Measurements from ENCODE around the gene MYRIP. TPM values are rescaled to one million over a fixed set of nuclear protein-coding genes. Genes with fewer than 3 reads are reported as not detected.

MYRIP gene
- polyA plus RNA-seq, 1 experiment = 0.06 TPM

- ChIA-PET CTCF (no interaction called here), POLR2A (no interaction called here)
- Histone ChIP-seq H3K4me3 (ENCODE audit: low read depth, low read length) (no peak overlapping the region), H3K36me3 (ENCODE audit: control insufficient read depth, insufficient read depth, low read length) (no peaks in the 10 kb centered on the region), H3K27me3 (ENCODE audit: control insufficient read depth, insufficient read depth, low read length) (peaks cover 2% of the 10 kb centered on the region; the same call in 1 of the 2 replicates)
- no peak for TF ChIP-seq CTCF (IDR thresholded peaks at IDR 0.05; ENCODE audit: insufficient read depth, low read depth, low read length)
- no peak for DNase-seq (ENCODE audit: low read depth)
Observed at GRCh38 chr3:40018369-40018768, 209.0 kb downstream of the MYRIP start.

GRCh38 chr3:40019376-40019775 lies 210.0 kb downstream of the MYRIP start:
- no peak for TF ChIP-seq CTCF (IDR thresholded peaks at IDR 0.05; ENCODE audit: insufficient read depth, low read depth, low read length)
- no peak overlapping the region for H3K4me3 ChIP-seq (ENCODE audit: low read depth, low read length)
- DNase-seq (ENCODE audit: low read depth) = no peak
- H3K36me3 ChIP-seq (ENCODE audit: control insufficient read depth, insufficient read depth, low read length) = no peaks in the 10 kb centered on the region
- H3K27me3 ChIP-seq (ENCODE audit: control insufficient read depth, insufficient read depth, low read length) = peaks cover 2% of the 10 kb centered on the region; the same call in 1 of the 2 replicates
- ChIA-PET CTCF (no interaction called here), POLR2A (no interaction called here)

GRCh38 chr3:40020689-40021088 lies 211.3 kb downstream of the MYRIP start:
- no peak for TF ChIP-seq CTCF (IDR thresholded peaks at IDR 0.05; ENCODE audit: insufficient read depth, low read depth, low read length)
- Histone ChIP-seq H3K36me3 (ENCODE audit: control insufficient read depth, insufficient read depth, low read length) (no peaks in the 10 kb centered on the region), H3K4me3 (ENCODE audit: low read depth, low read length) (no peak overlapping the region), H3K27me3 (ENCODE audit: control insufficient read depth, insufficient read depth, low read length) (peaks cover 2% of the 10 kb centered on the region; the same call in 1 of the 2 replicates)
- no peak for DNase-seq (ENCODE audit: low read depth)
- ChIA-PET CTCF (interaction anchor here (1.5 kb wide), 1 partner anchor 158 kb away, joined by 3 read pairs; no protein-coding TSS in a partner anchor), POLR2A (no interaction called here)

GRCh38 chr3:40021338-40021737 lies 211.9 kb downstream of the MYRIP start:
- ChIA-PET CTCF (interaction anchor here (1.5 kb wide), 1 partner anchor 158 kb away, joined by 3 read pairs; no protein-coding TSS in a partner anchor), POLR2A (no interaction called here)
- TF ChIP-seq CTCF (IDR thresholded peaks at IDR 0.05; ENCODE audit: insufficient read depth, low read depth, low read length) = no peak
- Histone ChIP-seq H3K27me3 (ENCODE audit: control insufficient read depth, insufficient read depth, low read length) (0 out of 2 replicates have a peak, but pooled peaks cover 2% of the 10 kb centered on the region), H3K36me3 (ENCODE audit: control insufficient read depth, insufficient read depth, low read length) (no peaks in the 10 kb centered on the region), H3K4me3 (ENCODE audit: low read depth, low read length) (no peak overlapping the region)
- no peak for DNase-seq (ENCODE audit: low read depth)

GRCh38 chr3:40022297-40022827 lies 213.0 kb downstream of the MYRIP start:
- no peaks in the 10 kb centered on the region for H3K36me3 ChIP-seq (ENCODE audit: control insufficient read depth, insufficient read depth, low read length)
- ChIA-PET CTCF (interaction anchor here (1.5 kb wide), 1 partner anchor 157 kb away, joined by 3 read pairs; no protein-coding TSS in a partner anchor), POLR2A (no interaction called here)
- DNase-seq (ENCODE audit: low read depth) = no peak
- H3K4me3 ChIP-seq (ENCODE audit: low read depth, low read length) = no peak overlapping the region
- no peak for TF ChIP-seq CTCF (IDR thresholded peaks at IDR 0.05; ENCODE audit: insufficient read depth, low read depth, low read length)
- H3K27me3 ChIP-seq (ENCODE audit: control insufficient read depth, insufficient read depth, low read length) = 0 out of 2 replicates have a peak, but pooled peaks cover 2% of the 10 kb centered on the region

All from BJ (cell line).